ENCODE data around the gene LMNTD2. TPM values are rescaled to one million over a fixed set of nuclear protein-coding genes. Genes with fewer than 3 reads are reported as not detected.

Gene LMNTD2
- 1.1 and 1.7 TPM in 2 replicates for total RNA-seq

GRCh38 chr11:560305-561147, at the start of gene LMNTD2, which contains the start of gene RASSF7:
TSS of gene LMNTD2 (minus strand) at chr11:560738. CDS start at chr11:560716, 22 bp downstream.
TSS of gene RASSF7 (plus strand) at chr11:560970. CDS start at chr11:561769, 799 bp downstream.
- intact Hi-C loops (cut with micrococcal nuclease), result loop anchor here (1.0 to 2.0 kb wide), 8 partner anchors 8 to 324 kb away; partner anchors contain the start of genes HRAS, PSMD13, SIRT3 and TALDO1

DNA sequence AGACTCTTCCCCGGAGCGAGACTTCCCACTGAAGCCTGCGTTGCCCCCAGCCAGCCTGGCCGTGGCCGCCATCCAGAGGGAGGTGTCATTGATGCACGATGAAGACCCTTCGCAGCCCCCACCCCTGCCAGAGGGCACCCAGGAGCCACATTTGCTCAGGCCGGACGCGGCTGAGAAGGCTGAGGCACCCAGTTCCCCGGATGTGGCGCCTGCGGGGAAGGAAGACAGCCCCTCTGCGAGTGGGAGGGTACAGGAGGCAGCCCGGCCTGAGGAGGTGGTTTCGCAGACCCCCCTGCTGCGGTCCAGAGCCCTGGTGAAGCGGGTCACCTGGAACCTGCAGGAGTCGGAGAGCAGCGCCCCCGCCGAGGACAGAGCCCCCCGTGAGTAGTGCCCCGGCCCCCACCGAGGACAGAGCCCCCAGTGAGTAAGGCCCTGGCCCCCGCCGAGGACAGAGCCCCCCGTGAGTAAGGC, 48.8 kb upstream of the LMNTD2 start:
- intact Hi-C loops (cut with micrococcal nuclease), result no loop called here

DNA sequence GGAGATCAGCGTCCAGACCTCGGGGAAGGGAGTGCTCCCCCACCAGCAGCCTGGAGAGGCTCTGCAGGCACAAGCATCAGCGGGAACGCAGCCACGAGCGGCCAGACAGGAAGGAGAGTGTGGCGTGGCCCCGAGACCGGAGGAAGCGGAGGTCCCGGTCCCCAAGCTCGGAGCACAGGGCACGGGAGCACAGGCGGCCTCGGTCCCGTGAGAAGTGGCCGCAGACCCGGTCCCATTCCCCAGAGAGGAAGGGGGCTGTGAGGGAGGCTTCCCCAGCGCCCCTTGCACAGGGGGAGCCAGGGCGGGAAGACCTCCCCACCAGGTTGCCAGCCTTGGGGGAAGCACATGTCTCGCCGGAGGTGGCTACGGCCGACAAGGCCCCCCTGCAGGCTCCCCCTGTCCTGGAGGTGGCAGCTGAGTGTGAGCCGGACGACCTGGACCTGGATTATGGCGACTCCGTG, 48.3 kb upstream of the LMNTD2 start:
- intact Hi-C loops (cut with micrococcal nuclease), result no loop called here

- intact Hi-C loops (cut with micrococcal nuclease), result no loop called here
Measured at GRCh38 chr11:607971-608659, 47.6 kb upstream of the LMNTD2 start.

DNA sequence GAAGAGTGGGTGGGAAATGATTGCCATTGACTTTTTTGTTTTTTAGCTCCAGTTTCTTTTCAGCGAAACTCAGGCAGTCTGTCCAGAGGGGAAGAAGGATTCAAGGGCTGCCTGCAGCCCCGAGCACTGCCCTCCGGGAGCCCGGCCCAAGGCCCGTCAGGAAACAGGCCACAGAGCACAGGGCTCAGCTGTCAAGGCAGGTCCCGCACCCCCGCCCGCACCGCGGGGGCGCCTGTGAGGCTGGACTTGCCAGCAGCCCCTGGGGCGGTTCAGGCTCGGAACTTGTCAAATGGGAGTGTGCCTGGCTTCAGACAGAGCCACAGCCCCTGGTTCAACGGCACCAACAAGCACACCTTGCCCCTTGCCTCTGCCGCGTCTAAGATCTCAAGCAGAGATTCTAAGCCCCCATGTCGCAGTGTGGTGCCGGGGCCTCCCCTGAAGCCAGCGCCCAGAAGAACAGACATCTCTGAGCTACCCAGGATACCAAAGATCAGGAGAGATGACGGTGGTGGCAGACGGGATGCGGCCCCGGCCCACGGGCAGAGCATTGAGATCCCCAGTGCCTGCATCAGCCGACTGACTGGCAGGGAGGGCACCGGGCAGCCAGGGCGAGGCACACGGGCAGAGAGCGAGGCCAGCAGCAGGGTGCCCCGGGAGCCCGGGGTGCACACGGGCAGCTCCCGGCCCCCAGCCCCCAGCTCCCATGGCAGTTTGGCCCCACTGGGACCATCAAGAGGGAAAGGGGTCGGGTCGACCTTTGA, 46.7 kb upstream of the LMNTD2 start:
- intact Hi-C loops (cut with micrococcal nuclease), result no loop called here

DNA sequence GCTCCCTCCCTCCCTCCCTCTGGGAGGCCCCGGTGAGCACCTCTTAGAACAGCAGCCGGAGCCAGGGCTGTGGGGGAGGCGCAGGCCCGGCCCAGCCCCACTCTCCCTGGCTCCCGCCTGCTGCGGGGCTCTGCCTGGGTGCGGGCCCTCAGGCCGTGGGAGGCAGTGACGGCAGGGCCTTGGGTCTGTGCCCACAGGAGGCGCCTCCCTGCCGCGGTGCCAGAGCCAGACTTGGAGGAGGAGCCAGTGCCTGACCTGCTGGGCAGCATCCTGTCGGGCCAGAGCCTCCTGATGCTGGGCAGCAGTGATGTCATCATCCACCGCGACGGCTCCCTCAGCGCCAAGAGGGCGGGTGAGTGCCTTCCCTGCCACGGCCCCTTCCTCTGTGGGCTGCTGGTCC, 45.7 kb upstream of the LMNTD2 start:
- intact Hi-C loops (cut with micrococcal nuclease), result no loop called here

DNA sequence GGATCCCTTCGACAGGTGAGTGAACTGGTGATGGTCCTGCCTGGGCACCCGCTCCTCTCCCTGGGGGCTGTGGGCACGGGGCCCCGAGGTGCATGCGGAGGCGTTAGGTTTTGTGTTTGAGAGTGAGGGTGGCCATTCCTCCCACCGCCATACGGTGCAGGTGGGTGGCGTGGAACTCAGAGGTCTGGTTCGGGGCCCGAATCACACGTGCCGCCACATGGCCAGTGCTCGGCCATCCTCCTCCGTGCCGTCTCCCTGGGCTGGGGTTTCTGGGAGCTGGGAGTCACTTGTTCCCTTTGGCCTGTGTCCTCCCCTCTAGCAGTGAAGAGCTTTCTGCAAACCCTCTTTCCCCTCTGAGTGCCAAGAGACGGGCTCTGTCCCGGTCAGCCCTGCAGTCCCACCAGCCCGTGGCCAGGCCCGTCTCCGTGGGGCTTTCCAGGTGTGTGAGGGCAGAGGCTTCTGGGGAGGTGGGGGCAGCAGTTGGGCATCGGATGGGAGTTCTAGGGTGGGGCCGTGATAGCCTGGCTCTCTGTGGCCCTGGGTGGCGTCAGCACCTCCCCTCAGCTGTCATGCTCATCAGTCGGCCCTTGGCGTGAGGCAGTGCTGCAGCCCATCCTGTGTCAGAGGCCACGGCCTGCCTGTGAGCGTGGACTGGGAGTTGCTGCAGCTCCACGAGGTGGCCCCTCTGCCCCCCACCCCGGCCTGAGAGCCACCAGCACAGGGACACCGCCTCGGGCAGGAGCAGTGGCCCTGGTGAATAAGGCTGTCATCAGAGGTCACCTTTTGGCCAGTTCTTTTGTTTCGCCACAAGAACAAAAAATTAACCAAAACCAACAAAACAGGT, 45.0 kb upstream of the LMNTD2 start:
- intact Hi-C loops (cut with micrococcal nuclease), result no loop called here

DNA sequence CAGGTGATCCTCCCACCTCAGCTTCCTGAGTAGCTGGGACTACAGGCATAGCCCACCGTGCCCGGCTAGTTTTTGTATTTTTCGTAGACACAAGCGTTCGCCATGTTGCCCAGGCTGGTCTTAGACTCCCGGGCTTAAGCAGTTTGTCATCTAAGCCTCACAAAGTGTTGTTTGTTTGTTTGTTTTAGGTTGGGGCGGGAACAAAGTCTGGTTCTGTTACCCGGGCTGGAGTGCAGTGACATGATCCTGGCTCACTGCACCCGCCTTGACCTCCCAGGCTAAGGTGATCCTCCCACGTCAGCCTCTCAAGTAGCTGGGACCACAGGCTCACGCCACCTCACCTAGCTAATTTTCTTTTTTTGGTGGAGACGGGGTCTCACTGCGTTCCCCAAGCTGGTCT, 42.6 kb upstream of the LMNTD2 start:
- intact Hi-C loops (cut with micrococcal nuclease), result no loop called here

DNA sequence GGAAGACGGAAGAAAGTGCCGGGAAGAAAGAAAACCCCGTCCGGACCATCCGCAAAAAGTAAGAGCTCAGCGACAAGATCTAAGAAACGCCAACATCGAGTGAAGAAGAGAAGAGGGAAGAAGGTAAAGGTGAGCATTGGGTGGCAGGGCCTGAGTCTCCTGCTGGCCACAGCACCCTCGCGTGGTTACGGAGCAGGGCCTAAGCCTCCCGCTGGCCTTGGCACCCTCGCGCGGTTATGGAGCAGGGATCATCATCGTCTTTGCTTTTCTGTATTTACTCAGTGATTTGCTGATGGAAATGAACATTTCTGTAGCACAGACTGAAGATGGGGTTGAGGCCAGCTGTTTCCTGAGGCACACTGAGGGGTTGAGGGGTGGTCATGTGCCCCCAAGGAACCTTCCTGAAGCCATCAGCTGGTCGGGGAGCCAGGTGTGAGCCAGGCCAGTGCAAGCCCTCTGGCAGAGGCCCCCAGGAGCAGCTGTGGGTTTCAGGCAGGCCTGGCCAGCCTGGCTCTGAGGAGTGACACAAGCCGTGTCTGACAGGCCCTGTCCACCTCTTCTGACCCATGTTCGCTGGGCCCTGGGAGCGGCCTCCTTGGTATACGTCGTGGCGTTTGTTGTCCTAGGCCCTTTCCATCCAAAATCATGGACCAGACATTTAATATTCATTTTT, 41.2 kb upstream of the LMNTD2 start:
- intact Hi-C loops (cut with micrococcal nuclease), result no loop called here

DNA sequence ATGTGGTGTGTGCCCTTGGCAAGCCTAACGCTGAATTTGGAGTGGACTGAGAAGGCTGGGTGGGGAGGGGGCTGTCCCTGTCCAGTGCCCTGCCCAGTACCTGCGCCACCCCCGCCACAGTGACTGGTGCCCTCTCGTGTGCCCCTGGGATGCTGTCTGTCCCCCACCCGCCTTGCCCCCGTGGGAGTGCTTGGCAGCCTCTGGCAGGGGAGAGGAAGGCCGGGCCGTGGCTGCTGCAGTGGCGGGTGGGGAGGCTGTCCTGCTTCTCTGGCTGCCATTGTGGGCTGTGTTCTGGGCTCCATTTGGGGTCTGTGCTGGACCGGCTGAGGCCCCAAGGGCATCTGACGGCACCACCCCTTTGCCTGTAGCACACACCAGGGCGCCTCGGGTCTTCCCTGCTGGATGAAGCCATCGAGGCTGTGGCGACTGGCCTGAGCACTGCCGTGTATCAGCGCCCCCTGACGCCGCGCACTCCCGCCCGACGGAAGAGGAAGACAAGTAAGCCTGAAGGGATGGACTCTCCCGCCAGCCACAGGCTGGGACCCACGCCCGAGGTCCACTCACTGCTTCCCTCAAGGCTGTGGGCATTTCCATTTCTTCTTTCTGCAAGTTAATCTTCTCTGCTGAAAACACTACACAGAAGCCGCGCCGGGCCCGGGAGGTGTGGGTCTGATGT, 37.6 kb upstream of the LMNTD2 start:
- intact Hi-C loops (cut with micrococcal nuclease), result no loop called here

DNA sequence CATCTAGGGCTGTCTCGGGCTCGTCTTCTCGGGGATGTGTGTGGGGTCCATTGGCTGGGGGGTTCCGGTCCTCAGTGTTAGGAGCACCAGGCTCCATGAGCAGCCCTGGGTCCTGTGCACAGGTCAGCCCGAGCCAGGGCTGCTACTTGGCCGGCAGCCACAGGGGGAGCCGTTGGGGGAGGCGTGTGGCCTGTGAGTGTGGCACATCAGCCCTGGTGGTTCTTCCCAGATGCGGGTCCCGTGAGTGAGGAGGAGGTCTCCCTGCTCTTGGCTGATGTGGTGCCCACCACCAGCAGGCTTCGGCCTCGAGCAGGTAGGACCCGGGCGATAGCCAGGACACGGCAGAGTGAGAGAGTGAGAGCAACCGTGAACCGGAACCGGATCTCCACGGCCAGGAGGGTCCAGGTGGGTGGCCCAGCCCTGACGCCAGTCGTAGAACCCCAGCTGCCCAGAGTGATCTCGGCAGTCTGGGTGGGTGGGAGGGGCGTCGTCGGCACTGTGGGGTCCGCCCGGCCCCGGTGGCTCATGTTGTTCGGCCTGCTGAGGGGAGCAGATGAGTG, 36.7 kb upstream of the LMNTD2 start:
- intact Hi-C loops (cut with micrococcal nuclease), result no loop called here

DNA sequence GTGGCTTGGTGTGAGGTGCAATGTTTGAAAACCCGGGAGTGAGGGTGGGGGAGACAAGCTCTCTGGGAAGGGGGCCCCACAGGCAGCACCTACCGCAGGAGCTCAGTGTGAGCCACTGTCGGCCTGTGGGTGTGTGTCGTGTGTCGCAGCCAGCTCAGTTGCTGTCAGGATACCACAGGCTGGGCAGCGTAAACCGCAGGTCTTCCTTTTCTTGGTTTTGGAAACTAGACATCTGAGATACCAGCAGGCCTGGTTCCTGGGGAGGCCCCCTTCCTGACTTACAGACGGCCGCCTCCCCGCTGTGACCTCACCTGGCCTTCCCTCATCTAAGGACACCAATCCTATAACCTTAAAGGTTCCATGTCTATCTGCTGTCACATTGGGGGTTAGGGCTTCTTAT, 35.8 kb upstream of the LMNTD2 start:
- intact Hi-C loops (cut with micrococcal nuclease), result no loop called here

GRCh38 chr11:595400-595799, 34.9 kb upstream of the LMNTD2 start:
- intact Hi-C loops (cut with micrococcal nuclease), result no loop called here

DNA sequence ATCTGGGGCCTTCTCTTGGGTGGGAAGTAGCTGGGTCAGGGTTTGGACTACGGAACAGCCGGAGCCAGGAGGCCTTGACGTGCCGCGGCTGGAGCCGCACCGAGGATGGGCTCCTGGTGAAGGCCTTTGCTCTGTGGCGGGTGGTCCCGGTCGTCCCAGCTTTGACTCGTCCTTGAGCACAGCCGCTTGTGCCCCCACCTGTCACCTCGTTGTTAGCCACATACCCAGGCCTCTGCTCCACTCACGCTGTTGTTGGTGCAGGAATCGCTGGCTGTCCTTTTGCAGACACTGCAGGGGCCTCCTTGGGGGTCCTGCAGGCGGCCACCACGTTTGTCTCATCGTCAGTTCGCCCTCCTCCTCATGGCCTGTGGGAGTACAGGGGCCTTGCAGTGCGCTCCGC, 32.8 kb upstream of the LMNTD2 start:
- intact Hi-C loops (cut with micrococcal nuclease), result no loop called here

- intact Hi-C loops (cut with micrococcal nuclease), result no loop called here
Measured at GRCh38 chr11:592918-593317, 32.4 kb upstream of the LMNTD2 start.

DNA sequence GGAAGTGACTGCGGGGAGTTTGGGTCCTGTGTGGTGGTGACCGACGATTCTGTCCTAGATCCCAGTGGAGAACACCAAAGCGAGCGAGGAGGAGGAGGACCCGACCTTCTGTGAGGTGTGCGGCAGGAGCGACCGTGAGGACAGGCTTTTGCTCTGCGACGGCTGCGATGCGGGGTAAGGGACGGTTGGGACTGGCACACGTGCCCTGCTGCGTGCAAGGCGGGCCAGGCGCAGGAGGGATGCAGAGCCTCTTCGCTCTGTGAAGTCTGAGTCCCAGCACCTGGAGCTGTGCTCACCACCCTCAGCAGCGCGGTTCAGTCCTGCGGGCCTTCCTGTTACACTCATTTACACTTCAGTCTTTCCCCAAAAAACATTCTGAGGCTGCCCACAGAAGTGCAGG, 32.0 kb upstream of the LMNTD2 start:
- intact Hi-C loops (cut with micrococcal nuclease), result no loop called here

DNA sequence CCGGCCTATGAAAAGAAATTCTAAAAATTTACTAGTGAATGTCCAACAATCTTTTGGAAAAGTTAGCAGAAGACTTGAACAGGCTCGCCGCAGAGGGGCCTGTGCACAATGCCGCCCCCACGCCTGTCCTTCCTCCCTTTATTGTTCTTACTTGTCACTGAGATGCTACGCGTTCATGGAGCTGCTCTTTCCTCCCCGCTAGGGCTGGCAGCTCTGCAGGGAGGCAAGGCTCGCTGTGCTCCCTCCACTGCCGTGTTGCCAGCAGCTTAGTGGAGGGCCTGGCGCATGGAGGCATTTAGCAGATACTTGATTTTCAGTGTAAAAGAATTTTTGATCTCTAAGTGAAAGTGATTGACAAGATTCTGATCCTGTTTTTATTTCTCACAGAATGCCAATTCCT, 30.5 kb upstream of the LMNTD2 start:
- intact Hi-C loops (cut with micrococcal nuclease), result no loop called here

GRCh38 chr11:589798-590197, 29.3 kb upstream of the LMNTD2 start:
- intact Hi-C loops (cut with micrococcal nuclease), result loop anchor here (2.0 kb wide), 1 partner anchor 29 kb away; the partner anchor contains the start of genes LMNTD2 and RASSF7

GRCh38 chr11:587978-588380, 27.4 kb upstream of the LMNTD2 start:
- intact Hi-C loops (cut with micrococcal nuclease), result loop anchor here (1.0 to 2.0 kb wide), 3 partner anchors 12 to 28 kb away; partner anchors contain the start of genes LMNTD2, PHRF1 and RASSF7
